Measurements from ENCODE around the gene RAB40C. TPM values are rescaled to one million over a fixed set of nuclear protein-coding genes. Genes with fewer than 3 reads are reported as not detected.

The RAB40C gene
- polyA plus RNA-seq, 1 donor (not counting 4 experiments of a cell fraction or from before 2014, with no cell fraction given), result 4.0 TPM

- Histone ChIP-seq H3K4me2 (ENCODE audit: control insufficient read depth, extremely low read depth, insufficient read depth, low read depth, low read length) (no peak overlapping the region), H3K9me1 (ENCODE audit: control insufficient read depth, extremely low read depth, insufficient read depth, low read length) (no peaks in the 10 kb centered on the region), H3K27me3 (ENCODE audit: control insufficient read depth, extremely low read depth, insufficient read depth, low read length) (no peaks in the 10 kb centered on the region), H3K9ac (ENCODE audit: control insufficient read depth, extremely low read depth, insufficient read depth, low read length) (no peak overlapping the region), H3K4me1 (ENCODE audit: control insufficient read depth, extremely low read depth, insufficient read depth, low read length) (peaks cover 8% of the 10 kb centered on the region), H2AFZ (ENCODE audit: control insufficient read depth, low read length) (no peak overlapping the region), H3K4me3 (ENCODE audit: control insufficient read depth in 2 of 3, extremely low read depth in 1 of 3, insufficient read depth in 2 of 3, low read depth in 1 of 3, low read length in 3 of 3) (no peak overlapping the region), H3K27ac (ENCODE audit: control insufficient read depth, insufficient read depth, low read length) (no peak overlapping the region), H3K9me3 (ENCODE audit: control insufficient read depth, low read depth, low read length) (no peaks in the 10 kb centered on the region), H3K79me2 (ENCODE audit: control insufficient read depth, insufficient read depth, low read length) (peaks cover 8% of the 10 kb centered on the region), H3K36me3 (ENCODE audit: control insufficient read depth in 2 of 2, extremely low read depth in 1 of 2, insufficient read depth in 2 of 2, low read length in 2 of 2) (peaks cover 2 to 10% of the 10 kb centered on the region in 2 experiments), H4K20me1 (ENCODE audit: control insufficient read depth, extremely low read depth, insufficient read depth, low read length) (no peaks in the 10 kb centered on the region)
- TF ChIP-seq CTCF (optimal IDR thresholded peaks at IDR 0.05 in 1 of 3, IDR thresholded peaks at IDR 0.05 in 1 of 3, conservative IDR thresholded peaks at IDR 0.05 in 1 of 3; ENCODE audit: extremely low read depth in 1 of 3, insufficient read depth in 2 of 3, low read length in 3 of 3) (no peak), EZH2 (IDR thresholded peaks at IDR 0.05; ENCODE audit: low read length) (no peak)
- DNase-seq (ENCODE audit: low read depth, low spot score) (no peak), FAIRE-seq (no peak)
- dilution Hi-C loops (cut with MboI; ENCODE audit: extremely low pct_ligation_motif_present, low sequenced_read_pairs), result no loop called here
These were observed 44.3 kb downstream of the RAB40C start for GRCh38 chr16:634051-634670.

- H4K20me1 ChIP-seq (ENCODE audit: control insufficient read depth, extremely low read depth, insufficient read depth, low read length), result no peaks in the 10 kb centered on the region
- dilution Hi-C loops (cut with MboI; ENCODE audit: extremely low pct_ligation_motif_present, low sequenced_read_pairs), result no loop called here
- TF ChIP-seq EZH2 (IDR thresholded peaks at IDR 0.05; ENCODE audit: low read length), result no peak
- TF ChIP-seq CTCF (optimal IDR thresholded peaks at IDR 0.05 in 1 of 3, IDR thresholded peaks at IDR 0.05 in 1 of 3, conservative IDR thresholded peaks at IDR 0.05 in 1 of 3; ENCODE audit: extremely low read depth in 1 of 3, insufficient read depth in 2 of 3, low read length in 3 of 3), result no peak
- H3K9ac ChIP-seq (ENCODE audit: control insufficient read depth, extremely low read depth, insufficient read depth, low read length), result no peak overlapping the region
- H3K4me3 ChIP-seq (ENCODE audit: control insufficient read depth in 2 of 3, extremely low read depth in 1 of 3, insufficient read depth in 2 of 3, low read depth in 1 of 3, low read length in 3 of 3), result peak overlapping the region; percentile 74 to 85 (median 83)
- H3K4me1 ChIP-seq (ENCODE audit: control insufficient read depth, extremely low read depth, insufficient read depth, low read length), result peaks cover 8% of the 10 kb centered on the region
- no peak overlapping the region for H2AFZ ChIP-seq (ENCODE audit: control insufficient read depth, low read length)
- H3K9me3 ChIP-seq (ENCODE audit: control insufficient read depth, low read depth, low read length), result no peaks in the 10 kb centered on the region
- DNase-seq (ENCODE audit: low read depth, low spot score) (no peak), FAIRE-seq (no peak)
- H3K9me1 ChIP-seq (ENCODE audit: control insufficient read depth, extremely low read depth, insufficient read depth, low read length), result no peaks in the 10 kb centered on the region
- no peaks in the 10 kb centered on the region for H3K27me3 ChIP-seq (ENCODE audit: control insufficient read depth, extremely low read depth, insufficient read depth, low read length)
- H3K36me3 ChIP-seq (ENCODE audit: control insufficient read depth in 2 of 2, extremely low read depth in 1 of 2, insufficient read depth in 2 of 2, low read length in 2 of 2), result peaks cover 2 to 10% of the 10 kb centered on the region in 2 experiments
- no peak overlapping the region for H3K27ac ChIP-seq (ENCODE audit: control insufficient read depth, insufficient read depth, low read length)
- peak overlapping the region; percentile 85 for H3K4me2 ChIP-seq (ENCODE audit: control insufficient read depth, extremely low read depth, insufficient read depth, low read depth, low read length)
- peaks cover 8% of the 10 kb centered on the region for H3K79me2 ChIP-seq (ENCODE audit: control insufficient read depth, insufficient read depth, low read length)
These were observed 45.1 kb downstream of the RAB40C start for GRCh38 chr16:634996-635395.

All from keratinocyte (primary cell).